Spleen (tissue), 11 donors: ENCODE data around the gene PI4K2B. TPM values are rescaled to one million over a fixed set of nuclear protein-coding genes. Genes with fewer than 3 reads are reported as not detected.

Source experiments
- DNase-seq: peaks from one replicate; pipeline ENCODE4 v3.0.0-alpha.2; 2020
- H3K27ac ChIP-seq, 8 donors: fragments of 200-600 bp; sonication (generic) in 7 of 8; 1 replicate in 4 of 8; 2 replicates in 4 of 8; pipeline versions ENCODE4 v1.5.0 to v1.8.0; 2016 to 2021; ENCODE audit warnings: inconsistent platforms in 4 of 8, mild to moderate bottlenecking in 4 of 8, moderate library complexity in 1 of 8
- H3K27me3 ChIP-seq, 7 donors: fragments of 200-600 bp; sonication (generic) in 6 of 7; replicated peaks in 1 of 7; 1 replicate in 4 of 7; 2 replicates in 3 of 7; pipeline versions ENCODE4 v1.5.0 to v1.8.0; 2016 to 2021; ENCODE audit warnings: inconsistent platforms in 3 of 7, mild to moderate bottlenecking in 1 of 7
- H3K36me3 ChIP-seq, 6 donors: fragments of 200-600 bp; sonication (generic) in 5 of 6; 1 replicate in 4 of 6; 2 replicates in 2 of 6; pipeline versions ENCODE4 v1.5.0 to v1.8.0; 2016 to 2021; ENCODE audit warnings: inconsistent platforms in 2 of 6
- H3K4me1 ChIP-seq, 6 donors: fragments of 200-600 bp; sonication (generic) in 5 of 6; 1 replicate in 3 of 6; 2 replicates in 3 of 6; pipeline versions ENCODE4 v1.5.0 to v1.8.0; 2016 to 2021; ENCODE audit warnings: inconsistent platforms in 3 of 6
- H3K4me3 ChIP-seq, 8 donors: fragments of 200-600 bp; sonication (generic) in 7 of 8; 1 replicate in 4 of 8; 2 replicates in 4 of 8; pipeline versions ENCODE4 v1.5.0 to v1.8.0; 2016 to 2021; ENCODE audit warnings: inconsistent platforms in 4 of 8, mild to moderate bottlenecking in 4 of 8, moderate library complexity in 2 of 8
- H3K9me3 ChIP-seq, 8 donors: fragments of 200-600 bp; sonication (generic) in 7 of 8; 1 replicate in 4 of 8; 2 replicates in 4 of 8; pipeline versions ENCODE4 v1.5.0 to v1.8.0; 2016 to 2021; ENCODE audit warnings: inconsistent platforms in 4 of 8
- POLR2A ChIP-seq, 3 donors: fragments of 450-650 bp; IDR thresholded peaks; one replicate each; pipeline ENCODE4 v1.5.1; 2017; ENCODE audit warnings: antibody characterized with exemption in 3 of 3, mild to moderate bottlenecking in 1 of 3
- POLR2AphosphoS5 ChIP-seq, 3 donors: sonication (generic); formaldehyde crosslinking; IDR thresholded peaks; one replicate each; pipeline ENCODE4 v1.5.1; 2017; ENCODE audit warnings: antibody characterized with exemption in 3 of 3
- WGBS, 5 donors: extraction: QIAGEN DNeasy Blood & Tissue Kit in 3 of 5; methylation state at CpG; one replicate each; pipeline versions ENCODE4 v1.1.5 to v1.1.7; 2013 to 2018; 5-methylcytosine and 5-hydroxymethylcytosine counted together
- intact Hi-C: fragments of 100-400 bp; cut with DNase I; formaldehyde crosslinking; loops from one replicate; pipeline ENCODE4 v1.15.0; 2023; ENCODE audit warnings: low total_unique reads
- polyA plus RNA-seq, 3 donors: library from polyadenylated mRNA; stranded (reverse); fragments of 200-250 nt; gene quantifications; one replicate each; pipeline ENCODE4 v1.2.1, GENCODE V29; 2013
- total RNA-seq, 7 donors: library from RNA; depleted of rRNA in 3 of 7; stranded (reverse); fragments of >200 nt in 3 of 7; fragmentation: NEBNext Ultra II Directional in 4 of 7; extraction: Animal tissue kit (Norgen Biotek cat#: 25700) in 4 of 7; gene quantifications; one replicate each; pipeline versions ENCODE4 v1.1.0 to v1.2.1, GENCODE V29; 2016 to 2021
- TF ChIP-seq, protein P1 (sequence below), 11 experiments: fragments of 200-600 bp in 7 of 11; fragments of 450-650 bp in 4 of 11; sonication (generic) in 4 of 11; IDR thresholded peaks in 8 of 11; conservative IDR thresholded peaks in 3 of 11; 1 replicate in 7 of 11; 2 replicates in 4 of 11; pipeline versions ENCODE4 v1.4.0 to v1.8.0; 2016 to 2021; ENCODE audit warnings: antibody characterized with exemption in 11 of 11, inconsistent platforms in 4 of 11, mild to moderate bottlenecking in 1 of 11
- donor health status: healthy with polysubstance abuse.
- donor health status: DM: no; HTN: no; CAD: no; lungs with moderate emphysema.
- donor health status: DM: no; HTN: no; CAD: no.
- donor health status: Bipolar disorder and iron deficiency.
- donor health status: healthy.
- donor health status: DM: no; HTN: no; CAD: no.
- donor health status: DM: yes; HTN: yes; CAD: no.

The PI4K2B gene
- total and polyA plus RNA-seq, 10 donors, result 6.1 to 19.6 (median 15.3) TPM

DNA sequence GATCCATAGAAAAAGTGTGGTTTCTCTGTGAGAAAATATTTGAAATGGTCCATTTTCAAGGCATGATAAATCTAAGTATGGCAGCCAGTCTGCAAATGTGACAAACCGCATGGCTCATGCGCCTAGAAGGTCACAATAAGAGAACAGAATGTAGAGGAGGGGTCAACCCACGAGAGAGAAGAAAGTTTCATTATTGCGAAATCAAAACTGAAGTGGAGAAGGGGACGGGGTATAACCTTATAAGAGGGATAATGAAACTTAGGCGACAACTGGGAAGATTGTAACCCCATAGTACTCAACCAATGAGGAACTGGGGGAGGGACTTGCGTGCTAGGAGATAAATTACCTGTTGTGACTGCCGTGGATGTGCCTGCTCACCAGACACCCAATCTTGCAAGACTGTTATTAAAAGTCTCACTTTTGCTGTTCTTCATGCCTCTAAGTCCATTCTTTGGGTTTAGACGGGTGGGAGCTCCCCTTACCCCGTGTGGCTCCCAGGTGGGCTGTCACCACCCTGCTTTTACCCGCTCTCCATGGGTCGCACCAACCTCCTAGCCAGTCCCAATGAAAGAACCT, 57.4 kb downstream of the PI4K2B start:
- TF ChIP-seq, protein P1, sequence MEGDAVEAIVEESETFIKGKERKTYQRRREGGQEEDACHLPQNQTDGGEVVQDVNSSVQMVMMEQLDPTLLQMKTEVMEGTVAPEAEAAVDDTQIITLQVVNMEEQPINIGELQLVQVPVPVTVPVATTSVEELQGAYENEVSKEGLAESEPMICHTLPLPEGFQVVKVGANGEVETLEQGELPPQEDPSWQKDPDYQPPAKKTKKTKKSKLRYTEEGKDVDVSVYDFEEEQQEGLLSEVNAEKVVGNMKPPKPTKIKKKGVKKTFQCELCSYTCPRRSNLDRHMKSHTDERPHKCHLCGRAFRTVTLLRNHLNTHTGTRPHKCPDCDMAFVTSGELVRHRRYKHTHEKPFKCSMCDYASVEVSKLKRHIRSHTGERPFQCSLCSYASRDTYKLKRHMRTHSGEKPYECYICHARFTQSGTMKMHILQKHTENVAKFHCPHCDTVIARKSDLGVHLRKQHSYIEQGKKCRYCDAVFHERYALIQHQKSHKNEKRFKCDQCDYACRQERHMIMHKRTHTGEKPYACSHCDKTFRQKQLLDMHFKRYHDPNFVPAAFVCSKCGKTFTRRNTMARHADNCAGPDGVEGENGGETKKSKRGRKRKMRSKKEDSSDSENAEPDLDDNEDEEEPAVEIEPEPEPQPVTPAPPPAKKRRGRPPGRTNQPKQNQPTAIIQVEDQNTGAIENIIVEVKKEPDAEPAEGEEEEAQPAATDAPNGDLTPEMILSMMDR (IDR thresholded peaks at IDR 0.05 in 8 of 11, conservative IDR thresholded peaks at IDR 0.05 in 3 of 11), result no peak
- TF ChIP-seq POLR2A (IDR thresholded peaks at IDR 0.05) (no peak), POLR2AphosphoS5 (IDR thresholded peaks at IDR 0.05) (no peak)
- Histone ChIP-seq H3K27me3 (no peaks in the 10 kb centered on the region), H3K9me3 (peaks cover 0 to 17% (median 6%) of the 10 kb centered on the region in 8 donors), H3K4me1 (no peaks in the 10 kb centered on the region), H3K36me3 (no peaks in the 10 kb centered on the region), H3K27ac (no peak overlapping the region), H3K4me3 (no peak overlapping the region)
- DNase-seq, result no peak
- 79 to 88% (median 80%) methylated on average over 12 of the region's 12 CpGs for WGBS, 5 donors
- intact Hi-C loops, result no loop called here

GRCh38 chr4:25297528-25298242, 63.9 kb downstream of the PI4K2B start:
- 60 to 77% (median 68%) methylated on average over 5 of the region's 5 CpGs for WGBS, 5 donors
- no peaks in the 10 kb centered on the region for H3K4me1 ChIP-seq
- no peak for DNase-seq
- intact Hi-C loops, result no loop called here
- H3K27ac ChIP-seq, result no peak overlapping the region
- H3K27me3 ChIP-seq, result no peaks in the 10 kb centered on the region
- no peaks in the 10 kb centered on the region for H3K9me3 ChIP-seq
- H3K36me3 ChIP-seq, result no peaks in the 10 kb centered on the region
- TF ChIP-seq POLR2AphosphoS5 (IDR thresholded peaks at IDR 0.05), result no peak
- no peak for TF ChIP-seq POLR2A (IDR thresholded peaks at IDR 0.05)
- TF ChIP-seq, protein P1 (IDR thresholded peaks at IDR 0.05 in 8 of 11, conservative IDR thresholded peaks at IDR 0.05 in 3 of 11), result no peak
- H3K4me3 ChIP-seq, result no peak overlapping the region

- no peaks in the 10 kb centered on the region for H3K4me1 ChIP-seq
- intact Hi-C loops, result loop anchor here (10.0 kb wide), 1 partner anchor 45 kb away; no protein-coding TSS in a partner anchor
- no peak overlapping the region for H3K27ac ChIP-seq
- no peaks in the 10 kb centered on the region for H3K36me3 ChIP-seq
- TF ChIP-seq, protein P1 (IDR thresholded peaks at IDR 0.05 in 8 of 11, conservative IDR thresholded peaks at IDR 0.05 in 3 of 11), result no peak
- TF ChIP-seq POLR2AphosphoS5 (IDR thresholded peaks at IDR 0.05), result no peak
- no peak for TF ChIP-seq POLR2A (IDR thresholded peaks at IDR 0.05)
- 59 to 66% (median 64%) methylated on average over 10 of the region's 10 CpGs for WGBS, 5 donors
- no peaks in the 10 kb centered on the region for H3K27me3 ChIP-seq
- H3K4me3 ChIP-seq, result no peak overlapping the region
- no peaks in the 10 kb centered on the region for H3K9me3 ChIP-seq
- no peak for DNase-seq
Observed at GRCh38 chr4:25299476-25300203, 65.8 kb downstream of the PI4K2B start.

DNA sequence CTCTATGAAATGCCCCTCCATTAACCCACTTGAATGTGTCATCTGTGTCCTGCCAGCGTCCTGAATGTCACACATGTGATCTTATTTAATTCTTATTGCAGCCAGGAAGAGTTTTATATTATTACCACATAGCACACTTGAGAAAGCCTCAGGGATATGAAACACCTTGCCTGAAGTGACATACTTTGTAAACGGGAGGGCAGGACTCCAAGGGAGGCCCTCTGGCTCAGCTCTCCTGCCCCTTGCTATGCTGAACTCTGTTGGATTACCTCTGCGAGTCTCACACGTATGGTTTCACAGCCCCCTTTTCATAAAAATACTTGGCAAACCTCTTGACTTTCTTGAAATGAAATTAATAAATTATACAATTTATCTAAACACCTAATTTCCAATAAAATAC, 67.6 kb downstream of the PI4K2B start:
- Histone ChIP-seq H3K9me3 (no peaks in the 10 kb centered on the region), H3K36me3 (no peaks in the 10 kb centered on the region), H3K4me3 (no peak overlapping the region), H3K27me3 (peaks cover 0 to 6% (median 0%) of the 10 kb centered on the region in 7 donors), H3K4me1 (no peaks in the 10 kb centered on the region), H3K27ac (no peak overlapping the region)
- no peak for DNase-seq
- TF ChIP-seq POLR2AphosphoS5 (IDR thresholded peaks at IDR 0.05) (no peak), POLR2A (IDR thresholded peaks at IDR 0.05) (no peak)
- TF ChIP-seq, protein P1 (IDR thresholded peaks at IDR 0.05 in 8 of 11, conservative IDR thresholded peaks at IDR 0.05 in 3 of 11), result no peak
- intact Hi-C loops, result loop anchor here (10.0 kb wide), 1 partner anchor 47 kb away; no protein-coding TSS in a partner anchor
- 79 to 87% (median 83%) methylated on average over 4 of the region's 4 CpGs for WGBS, 5 donors
